Keratinocyte (primary cell): ENCODE measurements around the gene MRC2. TPM values are rescaled to one million over a fixed set of nuclear protein-coding genes. Genes with fewer than 3 reads are reported as not detected.
A peak's percentile ranks its signal among the peaks of the same experiment; 100 is the strongest.

Experiments
- DNase-seq: peaks from one replicate; pipeline ENCODE4 v3.0.0-alpha.2; 2011; ENCODE audit warnings: low read depth, missing footprints, low spot score
- FAIRE-seq: peaks from 2 replicates; lab custom pipeline; 2011; peaks lifted over from hg19 to GRCh38; lab: Jason Lieb, UNC
- H2AFZ ChIP-seq: 2 replicates; pipeline ENCODE4 v1.6.0; 2012; ENCODE audit warnings: low read length, control low read depth, inconsistent platforms; ENCODE audit not compliant: control insufficient read depth
- H3K27ac ChIP-seq: 2 replicates; pipeline ENCODE4 v1.5.1; 2011; ENCODE audit warnings: low read length; ENCODE audit not compliant: control insufficient read depth, insufficient read depth
- H3K27me3 ChIP-seq: 3 replicates; pipeline ENCODE4 v1.6.0; 2011; ENCODE audit warnings: low read length; ENCODE audit not compliant: control insufficient read depth, insufficient read depth; ENCODE audit errors: extremely low read depth
- H3K36me3 ChIP-seq, 2 experiments: 2 replicates in 1 of 2; 3 replicates in 1 of 2; pipeline ENCODE4 v1.5.1; 2011; ENCODE audit warnings: low read length in 2 of 2, mild to moderate bottlenecking in 1 of 2; ENCODE audit not compliant: control insufficient read depth in 2 of 2, insufficient read depth in 2 of 2; ENCODE audit errors: extremely low read depth in 1 of 2
- H3K4me1 ChIP-seq: 3 replicates; pipeline ENCODE4 v1.5.1; 2011; ENCODE audit warnings: low read length; ENCODE audit not compliant: control insufficient read depth, insufficient read depth; ENCODE audit errors: extremely low read depth
- H3K4me2 ChIP-seq: 3 replicates; pipeline ENCODE4 v1.6.0; 2011; ENCODE audit warnings: low read depth, low read length; ENCODE audit not compliant: control insufficient read depth, insufficient read depth; ENCODE audit errors: extremely low read depth
- H3K4me3 ChIP-seq, 3 experiments: fragments of 200-600 bp in 1 of 3; sonication (generic) in 1 of 3; 2 replicates in 2 of 3; 3 replicates in 1 of 3; pipeline ENCODE4 v1.5.1; 2011 to 2016; ENCODE audit warnings: low read length in 3 of 3, mild to moderate bottlenecking in 3 of 3, control low read depth in 2 of 3, inconsistent platforms in 1 of 3, low read depth in 1 of 3, mixed read lengths in 1 of 3, mixed run types in 1 of 3, moderate library complexity in 1 of 3; ENCODE audit not compliant: control insufficient read depth in 2 of 3, insufficient read depth in 2 of 3; ENCODE audit errors: extremely low read depth in 1 of 3
- H3K79me2 ChIP-seq: 2 replicates; pipeline ENCODE4 v1.6.0; 2012; ENCODE audit warnings: low read length; ENCODE audit not compliant: control insufficient read depth, insufficient read depth
- H3K9ac ChIP-seq: 3 replicates; pipeline ENCODE4 v1.6.0; 2011; ENCODE audit warnings: low read length; ENCODE audit not compliant: control insufficient read depth, insufficient read depth; ENCODE audit errors: extremely low read depth
- H3K9me1 ChIP-seq: 3 replicates; pipeline ENCODE4 v1.6.0; 2011; ENCODE audit warnings: low read length; ENCODE audit not compliant: control insufficient read depth, insufficient read depth; ENCODE audit errors: extremely low read depth
- H3K9me3 ChIP-seq: 2 replicates; pipeline ENCODE4 v1.5.1; 2012; ENCODE audit warnings: low read depth, low read length; ENCODE audit not compliant: control insufficient read depth
- H4K20me1 ChIP-seq: 3 replicates; pipeline ENCODE4 v1.6.0; 2011; ENCODE audit warnings: low read length; ENCODE audit not compliant: control insufficient read depth, insufficient read depth; ENCODE audit errors: extremely low read depth
- EZH2 ChIP-seq: IDR thresholded peaks from one replicate; pipeline ENCODE4 v1.6.1; 2012; ENCODE audit warnings: inconsistent platforms, mild to moderate bottlenecking, low read length, moderate library complexity
- dilution Hi-C: fragments of 300-500 bp; cut with MboI; formaldehyde crosslinking; loops from one replicate; pipeline ENCODE4 v1.7.0; 2020; ENCODE audit warnings: low sequenced_read_pairs; ENCODE audit not compliant: extremely low pct_ligation_motif_present
- polyA plus RNA-seq, 5 experiments: library from polyadenylated mRNA; depleted of rRNA in 3 of 5; stranded (reverse) in 3 of 5; stranded (forward) in 1 of 5; unstranded in 1 of 5; fragments of >200 nt; gene quantifications; 1 replicate in 1 of 5; 2 replicates in 3 of 5; 3 replicates in 1 of 5; pipeline versions ENCODE4 v1.2.1 to v1.2.3, GENCODE V29; 2011 to 2012; ENCODE audit warnings: missing spikeins in 2 of 5, low read depth in 1 of 5, low replicate concordance in 1 of 5
- TF ChIP-seq, protein P1 (sequence below), 3 experiments: IDR thresholded peaks in 1 of 3; conservative IDR thresholded peaks in 1 of 3; optimal IDR thresholded peaks in 1 of 3; 2 replicates in 2 of 3; 3 replicates in 1 of 3; pipeline versions ENCODE3 to v1.5.1; 2011; ENCODE audit warnings: low read length in 3 of 3, mild to moderate bottlenecking in 3 of 3, moderate library complexity in 2 of 3, control low read depth in 1 of 3, inconsistent platforms in 1 of 3; ENCODE audit not compliant: insufficient read depth in 2 of 3; ENCODE audit errors: extremely low read depth in 1 of 3

The MRC2 gene
- polyA plus RNA-seq, 1 donor (not counting 4 experiments of a cell fraction or from before 2014, with no cell fraction given), result 14.0 TPM

GRCh38 chr17:62705156-62705777, 77.8 kb downstream of the MRC2 start:
- Histone ChIP-seq H3K9ac (peak overlapping the region; percentile 85), H3K4me3 (peak overlapping the region; percentile 51 to 76 (median 67)), H3K79me2 (no peaks in the 10 kb centered on the region), H3K4me2 (peak overlapping the region; percentile 98), H3K4me1 (peaks cover 29% of the 10 kb centered on the region), H2AFZ (peak overlapping the region; percentile 68), H3K36me3 (no peaks in the 10 kb centered on the region), H3K27ac (peak overlapping the region; percentile 84), H4K20me1 (no peaks in the 10 kb centered on the region), H3K9me1 (no peaks in the 10 kb centered on the region), H3K27me3 (no peaks in the 10 kb centered on the region), H3K9me3 (no peaks in the 10 kb centered on the region)
- FAIRE-seq, result peak; percentile 75
- no peak for TF ChIP-seq EZH2
- TF ChIP-seq, protein P1, sequence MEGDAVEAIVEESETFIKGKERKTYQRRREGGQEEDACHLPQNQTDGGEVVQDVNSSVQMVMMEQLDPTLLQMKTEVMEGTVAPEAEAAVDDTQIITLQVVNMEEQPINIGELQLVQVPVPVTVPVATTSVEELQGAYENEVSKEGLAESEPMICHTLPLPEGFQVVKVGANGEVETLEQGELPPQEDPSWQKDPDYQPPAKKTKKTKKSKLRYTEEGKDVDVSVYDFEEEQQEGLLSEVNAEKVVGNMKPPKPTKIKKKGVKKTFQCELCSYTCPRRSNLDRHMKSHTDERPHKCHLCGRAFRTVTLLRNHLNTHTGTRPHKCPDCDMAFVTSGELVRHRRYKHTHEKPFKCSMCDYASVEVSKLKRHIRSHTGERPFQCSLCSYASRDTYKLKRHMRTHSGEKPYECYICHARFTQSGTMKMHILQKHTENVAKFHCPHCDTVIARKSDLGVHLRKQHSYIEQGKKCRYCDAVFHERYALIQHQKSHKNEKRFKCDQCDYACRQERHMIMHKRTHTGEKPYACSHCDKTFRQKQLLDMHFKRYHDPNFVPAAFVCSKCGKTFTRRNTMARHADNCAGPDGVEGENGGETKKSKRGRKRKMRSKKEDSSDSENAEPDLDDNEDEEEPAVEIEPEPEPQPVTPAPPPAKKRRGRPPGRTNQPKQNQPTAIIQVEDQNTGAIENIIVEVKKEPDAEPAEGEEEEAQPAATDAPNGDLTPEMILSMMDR (optimal IDR thresholded peaks at IDR 0.05 in 1 of 3, IDR thresholded peaks at IDR 0.05 in 1 of 3, conservative IDR thresholded peaks at IDR 0.05 in 1 of 3; ENCODE audit: extremely low read depth in 1 of 3, insufficient read depth in 2 of 3, low read length in 3 of 3), result no peak
- no peak for DNase-seq
- dilution Hi-C loops, result no loop called here

DNA sequence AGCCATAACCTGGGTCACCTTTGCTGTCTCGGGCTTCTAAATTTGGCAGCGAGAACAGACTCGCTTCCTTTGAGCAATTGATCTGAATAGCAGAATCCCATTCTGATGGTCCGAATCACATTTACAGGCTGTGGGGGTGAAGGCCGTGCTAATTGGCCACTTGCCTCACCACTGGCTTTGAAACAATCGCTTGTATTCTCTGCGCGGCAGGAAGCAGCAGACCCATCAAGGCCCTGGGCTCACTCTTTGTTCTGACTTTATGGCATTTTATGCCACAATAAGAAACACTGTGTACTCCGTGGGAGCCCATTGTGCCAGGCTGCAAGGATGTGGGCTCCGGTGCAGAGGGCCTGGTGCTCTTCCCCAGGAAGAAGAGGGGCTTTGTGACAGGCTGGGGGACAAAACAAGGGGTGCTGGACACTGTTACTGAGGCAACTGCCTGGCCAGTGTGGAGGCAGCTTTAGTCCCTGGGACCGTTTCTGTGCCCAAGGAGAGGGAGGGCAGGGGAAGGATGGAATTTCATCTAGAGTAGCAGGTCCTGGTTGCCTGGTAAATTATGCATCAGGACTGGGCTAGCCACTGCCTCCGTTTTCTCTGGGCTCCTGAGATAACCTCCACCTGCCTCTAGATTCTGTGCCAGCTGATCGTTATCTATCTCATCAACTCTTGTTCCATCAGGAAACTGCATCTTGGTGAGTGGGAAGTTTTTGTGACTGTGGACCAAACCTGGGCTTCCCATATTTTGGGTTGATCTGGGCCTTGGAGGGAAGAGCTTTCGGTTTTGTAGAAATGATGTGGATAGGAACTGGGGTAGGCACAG, 78.5 kb downstream of the MRC2 start:
- Histone ChIP-seq H2AFZ (peak overlapping the region; percentile 53), H3K27ac (no peak overlapping the region), H3K9ac (peak overlapping the region; percentile 85), H3K9me1 (no peaks in the 10 kb centered on the region), H3K4me1 (peaks cover 29% of the 10 kb centered on the region), H3K4me3 (peak overlapping the region; percentile 51 to 76 (median 67)), H4K20me1 (no peaks in the 10 kb centered on the region), H3K27me3 (no peaks in the 10 kb centered on the region), H3K4me2 (peak overlapping the region; percentile 98), H3K9me3 (no peaks in the 10 kb centered on the region), H3K36me3 (no peaks in the 10 kb centered on the region), H3K79me2 (no peaks in the 10 kb centered on the region)
- peak; percentile 72 for FAIRE-seq
- DNase-seq, result no peak
- dilution Hi-C loops, result no loop called here
- TF ChIP-seq, protein P1 (optimal IDR thresholded peaks at IDR 0.05 in 1 of 3, IDR thresholded peaks at IDR 0.05 in 1 of 3, conservative IDR thresholded peaks at IDR 0.05 in 1 of 3; ENCODE audit: extremely low read depth in 1 of 3, insufficient read depth in 2 of 3, low read length in 3 of 3), result no peak
- TF ChIP-seq EZH2, result no peak
